ENCODE measurements around the gene QPRT.

GRCh38 chr16:29688172-29688571, 9.2 kb downstream of the QPRT start:
- TF ChIP-seq CTCF (IDR thresholded peaks at IDR 0.05) (no peak), POLR2AphosphoS5 (IDR thresholded peaks at IDR 0.05) (no peak)

All from sigmoid colon (tissue), 4 donors.